Astrocyte (in vitro differentiated cells and primary cell): ENCODE measurements around the gene ZMIZ1. TPM values are rescaled to one million over a fixed set of nuclear protein-coding genes. Genes with fewer than 3 reads are reported as not detected.

ENCODE experiments used
- DNase-seq: peaks from one replicate; pipeline ENCODE4 v3.0.0-alpha.2; 2010; ENCODE audit warnings: low read depth
- FAIRE-seq: peaks from 2 replicates; lab custom pipeline; 2011; peaks lifted over from hg19 to GRCh38; lab: Jason Lieb, UNC
- H2AFZ ChIP-seq: 2 replicates; pipeline ENCODE4 v1.6.0; 2012; ENCODE audit warnings: low read depth, low read length, inconsistent platforms
- H3K27ac ChIP-seq: 2 replicates; pipeline ENCODE4 v1.5.1; 2011; ENCODE audit warnings: low read depth, low read length, inconsistent platforms
- H3K27me3 ChIP-seq: 2 replicates; pipeline ENCODE4 v1.6.0; 2011; ENCODE audit warnings: low read length, inconsistent platforms; ENCODE audit not compliant: insufficient read depth
- H3K36me3 ChIP-seq: 2 replicates; pipeline ENCODE4 v1.5.1; 2011; ENCODE audit warnings: low read length, inconsistent platforms; ENCODE audit not compliant: insufficient read depth
- H3K4me1 ChIP-seq: 2 replicates; pipeline ENCODE4 v1.5.1; 2011; ENCODE audit warnings: low read length, inconsistent platforms; ENCODE audit not compliant: insufficient read depth
- H3K4me2 ChIP-seq: 2 replicates; pipeline ENCODE4 v1.6.0; 2012; ENCODE audit warnings: low read length, inconsistent platforms
- H3K4me3 ChIP-seq: 2 replicates; pipeline ENCODE4 v1.5.1; 2011; ENCODE audit warnings: low read depth, mild to moderate bottlenecking, low read length, inconsistent platforms; ENCODE audit not compliant: insufficient read depth
- H3K79me2 ChIP-seq: 2 replicates; pipeline ENCODE4 v1.6.0; 2012; ENCODE audit warnings: mild to moderate bottlenecking, low read length, inconsistent platforms; ENCODE audit not compliant: insufficient read depth
- H3K9ac ChIP-seq: 2 replicates; pipeline ENCODE4 v1.6.0; 2012; ENCODE audit warnings: mild to moderate bottlenecking, low read length, inconsistent platforms
- H3K9me3 ChIP-seq: 2 replicates; pipeline ENCODE4 v1.5.1; 2012; ENCODE audit warnings: low read depth, mild to moderate bottlenecking, low read length, inconsistent platforms; ENCODE audit not compliant: insufficient read depth
- H4K20me1 ChIP-seq: 2 replicates; pipeline ENCODE4 v1.6.0; 2012; ENCODE audit warnings: low read length, inconsistent platforms; ENCODE audit not compliant: insufficient read depth
- H3K27ac Mint-ChIP-seq: one replicate; pipeline ENCODE4 v1.8.0; 2021; ENCODE audit warnings: mild to moderate bottlenecking, mixed read lengths; ENCODE audit not compliant: unreplicated experiment
- H3K27me3 Mint-ChIP-seq: one replicate; pipeline ENCODE4 v1.8.0; 2021; ENCODE audit warnings: low read depth, mixed read lengths; ENCODE audit not compliant: unreplicated experiment
- H3K36me3 Mint-ChIP-seq: one replicate; pipeline ENCODE4 v1.8.0; 2021; ENCODE audit warnings: low read depth, mixed read lengths; ENCODE audit not compliant: unreplicated experiment
- H3K4me1 Mint-ChIP-seq: one replicate; pipeline ENCODE4 v1.8.0; 2021; ENCODE audit warnings: low read depth, mixed read lengths; ENCODE audit not compliant: unreplicated experiment
- H3K4me3 Mint-ChIP-seq: one replicate; pipeline ENCODE4 v1.8.0; 2021; ENCODE audit warnings: mild to moderate bottlenecking, moderate library complexity, mixed read lengths; ENCODE audit not compliant: unreplicated experiment
- H3K9me3 Mint-ChIP-seq: one replicate; pipeline ENCODE4 v1.8.0; 2021; ENCODE audit warnings: mild to moderate bottlenecking, mixed read lengths; ENCODE audit not compliant: unreplicated experiment
- EZH2 ChIP-seq: IDR thresholded peaks from 2 replicates; pipeline ENCODE4 v1.6.1; 2012; ENCODE audit warnings: mild to moderate bottlenecking, low read length, inconsistent platforms; ENCODE audit not compliant: insufficient read depth
- total RNA-seq: library from RNA; stranded (reverse); gene quantifications from 2 replicates; pipeline ENCODE4 v1.2.1, GENCODE V29; 2021
- TF ChIP-seq, protein P1 (sequence below): IDR thresholded peaks from 2 replicates; pipeline ENCODE4 v1.5.1; 2011; ENCODE audit warnings: low read depth, mild to moderate bottlenecking, inconsistent platforms, low read length, moderate library complexity; ENCODE audit not compliant: insufficient read depth

Gene ZMIZ1
- total RNA-seq, 1 donor from 2014 or later: 45.5 TPM

DNA sequence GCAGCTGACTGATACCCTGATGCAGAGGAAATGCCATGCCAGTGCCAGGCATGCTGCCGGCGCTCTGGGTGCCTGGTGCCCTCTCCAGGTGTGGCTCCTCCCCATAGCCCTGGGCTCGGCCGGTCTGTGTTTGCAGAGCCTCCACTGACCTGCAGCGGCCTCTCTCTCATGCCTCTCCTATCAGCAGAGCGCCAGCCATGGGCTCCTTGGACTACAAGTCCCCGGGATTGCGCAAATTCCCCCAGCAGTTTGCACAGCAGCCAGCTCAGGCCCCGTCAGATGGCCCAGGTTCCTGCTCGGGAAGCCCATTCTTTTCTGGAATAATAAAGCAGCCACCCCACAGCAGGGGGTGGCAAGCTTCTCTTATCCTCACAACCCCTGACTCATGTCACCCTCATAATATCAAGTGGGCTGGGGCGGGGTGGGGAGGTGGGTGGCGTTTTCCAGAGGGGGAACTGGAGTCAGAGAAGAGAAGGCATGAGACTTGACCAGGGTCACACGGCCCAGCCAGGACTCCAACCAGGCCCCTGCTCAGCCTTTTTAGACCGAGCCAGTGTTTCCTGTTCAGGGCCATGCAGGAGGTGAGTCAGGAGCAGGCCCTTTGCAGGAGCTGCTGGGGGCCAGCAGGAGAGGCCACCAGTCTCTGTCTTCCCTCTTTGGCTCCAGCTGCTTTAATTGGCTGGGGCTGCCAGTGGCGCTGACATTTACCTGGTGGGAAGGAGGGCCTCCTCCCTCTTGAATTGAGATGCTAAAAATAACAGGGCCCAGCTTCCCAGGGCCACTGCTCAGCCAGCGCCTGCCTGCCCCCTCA is 58.6 kb downstream of the ZMIZ1 start:
- Histone ChIP-seq H3K9ac (peak overlapping the region; percentile 9), H3K4me2 (peak overlapping the region; percentile 48), H3K4me1 (peaks cover 68% of the 10 kb centered on the region), H2AFZ (no peak overlapping the region), H3K27me3 (no peaks in the 10 kb centered on the region), H3K79me2 (peaks cover 94% of the 10 kb centered on the region), H4K20me1 (peaks cover 97% of the 10 kb centered on the region), H3K36me3 (peaks cover 18% of the 10 kb centered on the region), H3K4me3 (no peak overlapping the region), H3K9me3 (no peaks in the 10 kb centered on the region), H3K27ac (peak overlapping the region; percentile 31)
- TF ChIP-seq EZH2: no peak
- TF ChIP-seq, protein P1, sequence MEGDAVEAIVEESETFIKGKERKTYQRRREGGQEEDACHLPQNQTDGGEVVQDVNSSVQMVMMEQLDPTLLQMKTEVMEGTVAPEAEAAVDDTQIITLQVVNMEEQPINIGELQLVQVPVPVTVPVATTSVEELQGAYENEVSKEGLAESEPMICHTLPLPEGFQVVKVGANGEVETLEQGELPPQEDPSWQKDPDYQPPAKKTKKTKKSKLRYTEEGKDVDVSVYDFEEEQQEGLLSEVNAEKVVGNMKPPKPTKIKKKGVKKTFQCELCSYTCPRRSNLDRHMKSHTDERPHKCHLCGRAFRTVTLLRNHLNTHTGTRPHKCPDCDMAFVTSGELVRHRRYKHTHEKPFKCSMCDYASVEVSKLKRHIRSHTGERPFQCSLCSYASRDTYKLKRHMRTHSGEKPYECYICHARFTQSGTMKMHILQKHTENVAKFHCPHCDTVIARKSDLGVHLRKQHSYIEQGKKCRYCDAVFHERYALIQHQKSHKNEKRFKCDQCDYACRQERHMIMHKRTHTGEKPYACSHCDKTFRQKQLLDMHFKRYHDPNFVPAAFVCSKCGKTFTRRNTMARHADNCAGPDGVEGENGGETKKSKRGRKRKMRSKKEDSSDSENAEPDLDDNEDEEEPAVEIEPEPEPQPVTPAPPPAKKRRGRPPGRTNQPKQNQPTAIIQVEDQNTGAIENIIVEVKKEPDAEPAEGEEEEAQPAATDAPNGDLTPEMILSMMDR: no peak
- Mint-ChIP-seq H3K27me3 (no peaks in the 10 kb centered on the region), H3K9me3 (no peaks in the 10 kb centered on the region), H3K36me3 (peaks cover 15% of the 10 kb centered on the region), H3K4me1 (peaks cover 54% of the 10 kb centered on the region), H3K4me3 (no peak overlapping the region), H3K27ac (peak overlapping the region; percentile 18)
- FAIRE-seq (no peak), DNase-seq (peak; percentile 77)

GRCh38 chr10:79128241-79128922 is 59.6 kb downstream of the ZMIZ1 start:
- H3K4me3 ChIP-seq: no peak overlapping the region
- peak overlapping the region; percentile 48 for H3K4me2 ChIP-seq
- Mint-ChIP-seq H3K36me3 (peaks cover 12% of the 10 kb centered on the region), H3K9me3 (no peaks in the 10 kb centered on the region), H3K4me1 (peaks cover 59% of the 10 kb centered on the region), H3K27ac (no peak overlapping the region), H3K27me3 (no peaks in the 10 kb centered on the region), H3K4me3 (no peak overlapping the region)
- no peak for FAIRE-seq
- H3K27me3 ChIP-seq: no peaks in the 10 kb centered on the region
- no peak overlapping the region for H3K27ac ChIP-seq
- H3K9me3 ChIP-seq: no peaks in the 10 kb centered on the region
- H3K36me3 ChIP-seq: peaks cover 19% of the 10 kb centered on the region
- H3K79me2 ChIP-seq: peaks cover 94% of the 10 kb centered on the region
- peaks cover 97% of the 10 kb centered on the region for H4K20me1 ChIP-seq
- H3K9ac ChIP-seq: no peak overlapping the region
- TF ChIP-seq, protein P1: no peak
- no peak for TF ChIP-seq EZH2
- no peak overlapping the region for H2AFZ ChIP-seq
- peaks cover 70% of the 10 kb centered on the region for H3K4me1 ChIP-seq
- no peak for DNase-seq
